Stimulated activated CD4-positive, alpha-beta T cell treated with anti-CD3 and anti-CD28 coated beads, Interleukin-1b, Interleukin-23, amount 100 ng/mL, for 4 hours (primary cell): ENCODE results near the gene ARHGEF17.
"Not testable (repeated sequence)": the region's sequence is repeated elsewhere in the genome, so short reads cannot be mapped to it uniquely, and the experiment has no call there.

Experiments used
- DNase-seq, 2 donors: peaks; one replicate each; pipeline ENCODE4 v3.0.0-alpha.2; 2020; ENCODE audit warnings: low read depth in 2 of 2

The ARHGEF17 gene

DNA sequence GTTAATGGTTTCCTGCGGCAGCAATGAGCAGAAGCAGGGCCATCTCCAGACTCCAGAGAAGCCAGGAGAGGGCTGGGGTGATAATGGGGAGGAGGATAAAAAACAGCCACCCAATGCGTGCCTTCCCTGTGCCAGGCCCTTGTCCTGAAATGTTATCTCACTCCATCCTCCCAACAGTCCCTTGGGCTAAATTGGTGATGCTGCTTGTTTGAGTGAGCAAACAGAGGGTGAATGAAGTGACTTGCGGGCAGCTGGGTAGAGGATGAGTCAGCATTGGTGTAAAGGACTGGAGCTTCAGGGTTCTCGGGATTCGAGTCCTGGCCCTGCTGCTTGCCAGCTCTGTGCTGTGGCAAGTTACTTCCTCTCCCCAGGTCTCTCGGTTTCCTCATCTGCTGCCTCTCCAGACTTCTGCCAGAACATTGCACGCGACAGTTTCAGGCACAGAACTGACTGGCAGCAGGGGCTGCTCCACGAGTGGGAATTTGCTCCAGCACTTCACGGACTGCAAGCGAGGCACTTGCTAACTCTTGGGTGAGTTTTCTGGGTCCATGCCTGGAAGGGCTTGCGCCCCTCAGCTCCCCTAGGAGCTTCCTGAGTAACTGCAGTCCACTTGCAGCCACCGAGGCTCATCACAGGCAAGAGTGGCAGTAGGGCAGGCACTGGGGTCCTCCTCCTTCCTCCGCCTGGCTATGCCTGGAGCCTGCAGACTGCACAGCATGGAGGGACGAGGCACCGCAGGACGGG lies 36.0 kb upstream of the ARHGEF17 start, which contains the start of gene P2RY6:
Gene P2RY6 (plus strand): TSS at position 403 of the 744 bp plus-strand sequence. CDS start 24,181 bp downstream, outside the sequence.
- DNase-seq = no peak

DNA sequence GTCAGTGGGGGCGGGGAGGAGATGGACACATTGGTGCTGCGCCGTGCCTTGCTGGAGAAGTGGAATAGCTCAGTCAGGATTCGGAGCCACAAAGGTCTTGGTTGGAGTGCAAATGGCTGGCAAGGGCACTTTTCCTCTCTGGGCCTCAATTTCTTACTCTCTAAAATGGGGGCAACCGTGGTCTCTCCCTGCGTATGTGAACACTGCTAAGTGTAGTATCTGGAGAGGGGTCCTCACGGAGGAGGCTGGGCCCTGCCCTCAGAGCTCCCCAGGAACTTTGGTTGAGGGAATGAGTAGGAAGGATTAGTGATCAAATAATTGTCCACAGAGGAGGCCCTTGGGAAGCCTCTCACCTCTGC lies 35.4 kb upstream of the ARHGEF17 start:
- DNase-seq = no peak

DNA sequence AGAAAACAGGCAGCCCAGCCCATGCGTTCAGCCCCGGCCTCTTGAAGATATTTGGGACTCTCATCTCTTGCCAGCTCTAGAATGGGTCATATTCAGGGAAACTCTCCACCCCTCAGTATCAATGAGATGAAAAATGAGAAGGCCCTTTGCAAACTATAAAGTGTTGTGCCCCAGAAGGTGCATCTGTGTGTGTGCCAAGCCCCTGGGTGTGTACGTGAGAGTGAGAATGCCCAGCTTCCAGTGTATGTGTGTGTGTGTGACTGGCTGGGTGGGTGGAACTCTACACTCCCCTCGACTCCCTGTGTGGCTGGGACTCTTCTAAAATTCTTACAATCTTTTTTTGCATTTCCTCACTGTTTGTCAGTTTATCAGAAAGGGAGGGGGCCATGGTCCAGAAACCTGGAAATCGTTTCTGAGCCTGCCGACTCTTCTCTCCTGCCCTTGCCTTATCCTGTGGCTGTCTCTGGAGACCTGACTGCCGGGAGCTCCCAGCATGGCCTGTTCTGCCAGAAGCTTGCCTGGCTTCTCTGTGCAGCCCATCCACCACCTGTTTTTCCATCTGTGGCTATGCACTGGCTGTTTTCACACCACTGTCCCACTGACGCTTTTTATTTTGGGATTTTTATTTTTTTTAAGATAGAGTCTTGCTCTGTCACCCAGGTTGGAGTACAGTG lies 34.7 kb upstream of the ARHGEF17 start:
- DNase-seq = no peak

DNA sequence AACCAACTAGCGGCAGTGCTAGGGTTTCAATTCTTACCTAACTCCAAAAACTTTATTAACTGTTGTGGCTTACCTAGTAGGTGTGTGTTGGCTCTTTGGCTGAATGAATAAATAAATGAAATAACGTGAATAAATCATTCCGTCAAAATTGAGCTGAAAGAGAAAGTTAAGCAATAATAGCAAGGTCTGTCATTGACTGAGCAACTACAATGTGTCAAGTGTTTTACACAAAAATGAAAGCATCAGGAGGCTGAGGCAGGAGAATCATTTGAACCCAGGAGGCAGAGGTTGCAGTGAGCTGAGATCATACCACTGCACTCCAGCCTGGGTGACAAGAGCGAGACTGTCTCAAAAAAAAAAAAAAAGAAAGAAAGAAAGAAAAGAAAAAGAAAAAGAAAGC lies 33.9 kb upstream of the ARHGEF17 start:
- DNase-seq = not testable (repeated sequence)

DNA sequence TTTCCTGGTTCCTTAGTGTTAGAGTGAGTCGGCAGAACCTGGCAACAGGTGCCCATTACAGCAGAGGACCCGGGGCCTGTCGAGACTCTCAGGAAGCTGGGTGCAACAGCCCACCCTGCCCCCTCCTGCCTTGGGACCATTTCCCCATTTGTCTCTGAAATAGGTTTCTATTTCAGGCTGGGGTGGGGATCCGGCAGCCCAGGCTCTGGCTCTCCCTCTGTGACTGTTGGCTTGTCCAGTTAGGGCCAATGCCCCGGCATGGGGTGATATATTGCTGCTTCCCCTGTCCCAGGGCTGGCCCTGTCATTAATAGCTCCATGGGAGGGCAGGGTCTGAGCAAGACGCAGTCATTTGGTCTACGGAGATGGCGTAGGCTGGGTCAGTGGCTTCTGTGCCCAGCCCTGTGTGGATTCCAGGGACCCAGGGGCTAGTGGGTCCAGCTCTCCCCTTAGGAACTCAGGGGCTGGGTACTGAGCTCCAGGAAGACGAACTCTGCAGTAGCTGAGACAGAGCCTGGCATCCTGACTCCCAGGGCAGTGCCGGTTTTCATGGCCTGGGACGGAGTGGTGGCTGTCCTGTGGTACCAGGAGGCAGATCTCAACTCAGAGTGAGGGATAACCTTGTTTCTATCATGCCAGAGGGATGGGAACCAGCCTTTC lies 33.2 kb upstream of the ARHGEF17 start:
- no peak for DNase-seq

DNA sequence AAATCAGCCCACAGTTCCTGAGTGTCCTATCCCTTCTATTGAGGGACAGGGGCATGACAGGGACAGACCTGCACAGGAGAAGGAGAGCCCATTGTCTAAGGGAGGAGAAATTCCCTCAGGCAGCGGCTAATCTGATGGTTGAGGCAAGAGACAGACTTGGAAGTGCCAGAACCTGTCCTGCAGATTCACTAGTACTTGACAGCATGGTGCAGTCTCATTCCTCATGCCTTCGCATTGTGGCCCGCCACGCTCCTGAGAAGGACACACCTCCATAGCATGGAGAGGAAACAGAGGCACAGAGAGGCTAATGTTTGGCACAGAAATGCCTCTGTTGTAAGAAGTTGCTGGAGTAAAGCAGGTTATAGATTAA lies 32.7 kb upstream of the ARHGEF17 start:
- no peak for DNase-seq

DNA sequence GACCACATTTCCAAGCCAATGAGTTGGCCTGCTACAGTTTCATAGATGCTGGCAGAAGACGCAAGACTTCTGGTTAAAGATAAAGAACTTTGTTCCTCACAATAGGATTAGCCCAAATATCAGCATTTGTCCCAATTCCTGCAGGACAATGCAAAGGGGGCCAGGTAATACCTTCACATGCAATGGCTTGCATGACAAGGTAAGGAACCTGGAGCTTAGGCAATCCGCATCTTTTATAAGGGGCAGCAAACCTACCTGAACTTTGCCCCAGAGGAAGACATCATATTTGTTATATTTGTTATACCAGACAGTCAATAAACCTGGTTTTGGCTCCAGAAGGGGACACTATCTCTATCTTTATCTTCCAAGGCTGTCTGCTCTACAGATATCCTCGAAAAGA lies 30.6 kb upstream of the ARHGEF17 start:
- no peak for DNase-seq

DNA sequence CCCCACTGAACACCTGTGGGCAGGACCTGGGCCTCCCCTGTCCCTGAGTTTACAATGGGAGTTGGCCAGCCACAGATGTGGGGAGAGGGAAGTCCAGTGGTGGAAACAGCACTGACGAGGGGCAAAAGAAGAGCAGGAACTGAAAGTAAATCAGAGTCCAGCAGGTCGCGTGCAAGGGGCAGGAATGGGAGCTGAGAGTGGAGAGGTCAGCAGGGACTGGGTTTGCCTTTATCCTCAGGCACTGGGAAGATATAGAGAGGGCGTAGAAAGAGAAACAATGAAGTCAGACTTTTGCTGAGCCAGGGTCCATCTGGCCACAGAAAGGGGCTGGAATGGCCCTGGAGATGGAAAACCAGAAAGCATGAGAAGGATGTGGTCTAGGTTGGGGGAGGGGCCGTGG lies 27.4 kb upstream of the ARHGEF17 start:
- no peak for DNase-seq

DNA sequence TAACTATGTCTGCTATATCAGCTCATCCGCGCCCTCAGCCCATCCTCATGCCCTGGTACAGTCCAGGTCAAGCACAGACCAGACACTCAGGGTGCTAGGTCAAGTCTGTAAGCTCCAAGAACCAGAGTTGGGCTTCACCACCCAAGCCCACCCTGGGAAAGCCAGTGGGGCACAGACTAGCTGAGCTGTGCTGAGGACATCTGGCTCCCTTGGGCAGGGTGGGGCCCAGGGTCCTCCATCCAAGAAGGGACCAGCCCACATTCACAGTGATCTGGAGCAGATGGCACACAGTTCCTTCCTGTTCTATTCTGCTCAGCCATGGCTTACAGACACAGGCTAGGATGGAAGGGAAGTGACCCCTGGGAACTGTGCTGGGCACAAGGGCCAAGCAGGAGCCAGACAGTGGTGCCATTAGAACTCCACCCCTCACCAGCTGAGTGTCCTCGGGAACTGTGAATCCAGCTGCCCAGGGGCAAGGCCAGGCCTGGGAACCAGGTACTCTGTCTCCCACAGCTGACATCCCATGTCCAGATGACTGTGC lies 26.8 kb upstream of the ARHGEF17 start:
- DNase-seq = no peak

DNA sequence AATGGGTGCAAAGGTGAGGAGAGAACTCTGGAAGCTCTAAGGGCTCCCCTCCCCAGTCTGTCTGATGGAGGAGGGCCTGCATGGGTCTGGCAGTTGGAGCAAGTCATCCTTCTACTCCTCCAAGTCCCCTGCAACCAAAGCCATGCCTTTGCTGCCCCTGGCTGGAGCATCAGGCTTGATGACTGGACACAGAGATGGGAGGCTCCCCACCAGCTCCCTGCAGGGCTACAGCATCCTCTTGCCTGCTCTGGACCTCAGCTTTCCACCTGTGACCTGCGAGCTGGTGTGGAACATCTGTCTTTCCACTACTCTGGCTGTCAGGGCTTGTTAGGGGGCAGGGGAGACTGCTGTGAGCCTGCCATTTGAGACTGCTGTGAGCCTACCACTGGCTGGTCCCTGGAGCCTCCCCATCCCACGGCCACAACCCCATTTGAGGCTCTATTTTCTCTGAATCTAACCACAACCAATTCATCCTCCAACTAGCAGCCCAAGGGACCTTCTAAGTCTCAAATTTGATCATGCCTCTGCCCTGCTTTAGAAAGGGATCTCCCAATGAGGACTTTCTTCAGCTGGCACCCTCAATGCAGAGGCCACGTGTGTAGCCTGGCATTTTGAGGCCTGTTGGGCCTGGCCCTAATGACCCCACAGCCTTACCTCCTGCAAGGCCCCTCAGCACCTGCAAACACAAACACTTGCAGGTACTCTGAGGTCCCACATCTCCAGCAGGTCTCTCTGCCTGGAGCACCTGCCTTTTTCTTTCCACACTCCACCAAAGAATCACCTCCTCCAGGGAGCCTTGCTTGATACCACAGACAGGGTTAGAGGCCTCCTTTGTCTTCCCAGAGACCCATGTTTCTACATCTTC lies 26.0 kb upstream of the ARHGEF17 start:
- no peak for DNase-seq

DNA sequence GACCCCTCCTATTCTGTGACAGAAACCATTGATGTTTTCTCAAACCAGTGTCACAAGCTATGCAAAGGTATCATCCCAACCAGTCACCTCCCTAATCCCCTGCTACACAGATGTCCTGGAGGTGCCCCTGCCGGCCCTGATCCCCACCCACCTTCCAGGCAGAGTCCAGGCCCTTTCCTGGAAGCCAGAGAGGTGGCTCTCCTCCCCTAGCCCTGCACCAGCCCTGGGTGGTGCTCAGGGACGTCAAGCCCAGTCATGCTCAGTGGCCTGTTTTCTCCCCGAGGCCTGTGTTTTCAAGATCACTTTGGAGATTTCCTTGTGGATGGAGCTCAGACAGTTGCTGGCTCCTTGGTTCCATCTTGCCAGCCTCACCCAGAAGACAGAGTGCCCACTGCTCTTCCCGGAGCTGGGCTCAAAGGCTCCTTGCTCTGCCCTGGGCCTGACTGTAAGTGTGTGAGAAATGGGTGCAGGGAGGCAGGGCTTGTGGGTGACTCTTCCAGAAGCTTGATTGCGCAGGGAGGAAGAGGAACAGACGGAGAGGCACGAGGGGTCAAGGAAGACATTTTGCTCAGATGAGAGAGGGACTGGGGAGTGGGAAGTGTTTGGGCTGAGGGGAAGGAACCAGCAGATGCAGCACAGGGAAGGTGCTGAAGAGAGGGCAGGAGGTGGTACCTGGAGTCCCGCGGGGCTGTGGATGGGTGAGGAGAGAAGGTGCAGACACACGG lies 24.6 kb upstream of the ARHGEF17 start:
- DNase-seq = no peak

DNA sequence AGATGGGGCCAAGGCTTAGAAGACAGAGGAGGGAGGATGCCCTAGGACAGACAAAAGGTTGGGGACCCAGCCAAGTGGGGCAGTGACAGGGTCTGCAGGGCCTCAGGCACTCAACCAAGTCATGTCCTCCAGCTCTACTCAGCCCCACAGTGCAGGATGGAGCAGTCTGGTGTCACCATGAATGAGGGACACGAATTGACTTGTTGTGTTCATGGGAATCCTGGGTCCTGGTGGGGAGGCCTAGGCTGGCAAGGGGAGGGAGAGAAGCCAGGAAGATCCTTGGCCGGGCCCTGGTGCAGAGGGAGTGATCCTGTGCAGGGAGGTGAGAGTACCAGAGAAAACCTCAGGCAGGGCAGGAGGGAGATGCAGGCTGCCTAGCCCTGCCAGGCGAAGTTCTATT lies 24.0 kb upstream of the ARHGEF17 start:
- DNase-seq = no peak

DNA sequence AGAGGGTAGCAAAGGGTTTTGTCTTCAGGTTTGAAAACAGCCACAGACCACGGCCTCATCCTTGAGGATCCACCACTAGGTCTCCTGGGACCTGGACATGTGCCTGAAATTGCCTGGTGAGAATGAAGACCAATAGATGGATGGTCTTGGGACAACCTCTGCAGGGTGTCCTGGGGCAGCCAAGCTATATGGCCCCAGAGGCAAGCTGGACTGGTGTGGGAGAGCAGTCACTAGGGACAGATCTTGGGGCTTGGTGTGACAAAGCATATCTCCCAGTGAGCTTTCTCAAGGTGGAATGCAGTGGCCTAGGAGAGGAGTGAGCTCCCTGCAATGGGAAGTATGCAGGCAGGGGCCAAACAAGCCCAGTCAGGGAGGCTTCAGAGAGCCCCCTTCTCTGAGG lies 22.4 kb upstream of the ARHGEF17 start:
- DNase-seq = no peak

DNA sequence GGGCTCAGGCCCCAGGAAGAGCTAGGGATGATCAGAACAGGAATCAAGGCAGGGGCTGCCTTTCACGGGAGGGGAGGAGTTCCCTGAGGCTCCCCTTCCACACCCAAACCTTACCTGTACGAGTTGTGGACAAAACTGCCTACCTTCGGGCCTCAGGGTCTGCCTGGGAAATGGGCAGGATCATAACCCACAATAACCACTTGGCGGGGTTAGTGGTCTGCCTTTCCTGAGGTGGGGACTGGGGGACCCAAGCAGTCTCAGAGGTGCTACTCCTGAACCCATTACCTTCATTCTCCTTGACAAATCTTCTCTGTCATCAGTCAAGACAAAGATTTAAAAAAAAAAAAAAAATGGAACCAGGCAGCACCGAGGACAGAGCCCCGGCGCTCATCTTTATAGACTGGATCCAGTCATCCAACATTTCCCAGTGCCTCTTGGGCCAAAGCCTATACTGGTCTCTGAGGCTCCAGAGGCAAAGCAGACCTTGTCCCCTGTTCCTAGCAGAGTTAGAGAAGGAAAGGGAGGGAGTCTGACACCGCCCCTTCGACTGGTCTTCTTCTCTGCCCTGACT lies 21.8 kb upstream of the ARHGEF17 start:
- no peak for DNase-seq

DNA sequence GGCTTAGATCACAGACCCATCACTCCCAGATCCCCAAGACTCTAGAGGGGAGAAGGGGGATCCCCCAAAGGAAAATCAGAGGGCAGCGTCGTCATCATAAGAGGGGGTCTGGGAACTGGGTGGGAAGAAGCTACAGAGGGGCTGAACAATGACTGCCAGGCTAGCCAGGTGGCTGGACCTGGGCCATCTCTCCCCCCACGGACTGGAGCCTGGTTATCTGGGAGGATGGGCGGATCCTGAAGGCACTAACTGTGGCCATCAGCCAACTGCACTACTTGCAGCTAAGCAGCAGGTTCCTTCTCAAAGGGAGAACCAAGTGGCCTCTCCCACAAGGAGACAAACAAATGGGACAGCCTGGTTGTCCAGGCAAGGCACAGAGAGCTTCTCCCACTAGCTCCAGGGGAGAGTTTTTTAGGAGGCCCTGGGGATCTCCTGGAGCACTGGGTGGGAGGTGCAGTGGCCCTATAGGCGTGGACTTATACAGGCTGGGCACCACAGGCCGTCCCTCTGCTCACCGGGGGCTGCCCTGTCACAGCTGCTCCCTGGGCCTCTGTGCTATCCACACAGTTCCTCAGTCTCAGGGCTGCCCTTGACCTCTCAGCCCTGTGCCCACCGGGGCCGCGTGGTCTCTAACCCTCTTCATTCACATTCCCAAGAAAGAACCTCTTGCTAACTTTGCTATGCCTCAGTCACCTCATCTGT lies 20.5 kb upstream of the ARHGEF17 start:
- no peak for DNase-seq

DNA sequence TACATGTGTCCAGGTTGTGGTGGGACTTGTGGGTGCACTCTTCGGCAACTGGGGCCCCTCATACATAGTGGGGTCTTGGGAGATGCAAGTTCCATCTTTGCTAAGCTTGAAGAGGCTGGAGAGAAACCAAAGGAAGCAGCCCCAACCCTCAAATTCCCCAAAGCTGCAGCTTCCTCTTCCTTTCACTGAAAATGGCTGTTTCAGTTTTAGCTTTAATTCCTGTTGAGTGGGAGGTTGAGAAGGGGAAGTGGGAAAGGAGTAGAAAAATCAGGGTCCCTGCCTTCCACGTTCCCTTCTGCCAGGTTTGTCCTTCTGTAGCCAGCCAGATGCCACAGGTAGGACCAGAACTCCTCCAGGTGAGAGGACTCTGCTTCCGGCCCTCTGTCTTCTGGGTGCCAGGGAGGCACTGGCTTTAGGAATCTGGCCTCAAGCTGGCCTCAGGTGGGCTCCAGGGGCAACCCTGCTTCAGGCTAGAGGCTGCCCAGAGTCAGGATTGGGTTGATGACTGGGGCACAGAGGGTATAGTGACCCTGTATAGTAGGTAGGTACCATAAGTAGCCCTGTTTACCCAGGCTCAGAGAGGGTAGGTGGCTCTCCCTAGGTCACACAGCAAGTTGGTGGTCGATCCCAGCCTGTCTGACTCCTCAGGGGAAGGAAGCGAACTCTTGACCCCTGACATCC lies 19.7 kb upstream of the ARHGEF17 start:
- no peak for DNase-seq

DNA sequence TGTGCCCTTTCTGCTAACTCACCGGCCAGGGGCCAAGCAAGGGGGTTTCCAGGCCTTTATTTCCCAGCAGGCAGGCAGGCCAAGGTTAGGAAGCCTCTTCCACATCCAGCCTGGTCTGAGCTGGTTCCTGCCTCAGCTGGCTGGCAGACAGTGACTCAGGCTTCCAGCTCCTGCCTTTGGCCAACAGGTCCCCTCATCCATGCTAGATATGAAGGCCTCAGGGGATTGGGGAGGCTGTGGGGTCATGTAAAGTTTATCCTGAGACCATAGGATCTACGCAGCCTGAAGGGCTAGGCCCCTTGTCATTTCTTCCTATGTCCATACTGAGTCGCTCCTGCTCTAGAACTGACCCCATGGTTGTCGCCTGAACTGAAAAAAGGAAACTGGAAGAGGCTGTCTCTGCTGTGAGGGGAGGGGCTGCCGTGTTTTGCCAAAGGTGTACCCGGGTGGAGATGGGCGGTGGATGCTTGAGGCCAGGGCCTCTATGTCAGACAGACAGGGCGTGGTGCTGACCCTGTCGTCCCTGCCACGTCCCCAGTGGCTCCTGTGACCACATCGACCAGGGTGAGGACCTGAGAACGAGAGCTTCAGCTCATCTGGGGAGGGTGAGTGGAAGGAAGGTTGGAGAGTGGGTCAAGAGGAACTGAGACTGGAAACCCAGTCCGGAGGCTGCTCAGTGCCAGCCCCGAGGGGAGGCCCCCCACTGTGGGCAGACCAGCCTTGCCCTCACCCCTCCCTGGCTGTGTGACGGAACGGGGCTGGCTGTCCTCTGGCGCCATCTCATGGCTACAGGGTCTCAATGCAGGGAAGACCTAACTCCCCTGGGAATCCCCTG lies 19.0 kb upstream of the ARHGEF17 start:
- peak; percentile 17 to 23 for DNase-seq

DNA sequence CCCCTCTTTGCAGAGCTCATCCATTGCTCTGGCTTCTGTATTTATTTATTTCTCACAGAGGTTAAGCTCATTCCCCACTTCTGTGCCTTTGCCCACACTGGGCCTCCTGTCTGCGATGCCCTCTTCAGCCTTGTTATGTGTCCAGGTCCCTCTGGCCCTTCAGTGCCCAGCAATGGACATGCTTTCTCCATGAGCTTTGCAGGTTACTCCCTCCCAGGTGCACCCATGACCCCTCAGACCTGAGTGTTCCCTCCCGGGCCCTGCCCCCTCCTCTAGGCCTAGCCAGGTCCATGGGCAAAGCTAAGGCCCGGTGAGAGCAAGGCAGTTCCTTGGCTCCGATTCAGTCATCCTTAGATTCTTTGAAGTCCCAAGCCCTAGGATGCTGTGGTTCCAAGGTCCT lies 17.5 kb upstream of the ARHGEF17 start:
- no peak for DNase-seq

DNA sequence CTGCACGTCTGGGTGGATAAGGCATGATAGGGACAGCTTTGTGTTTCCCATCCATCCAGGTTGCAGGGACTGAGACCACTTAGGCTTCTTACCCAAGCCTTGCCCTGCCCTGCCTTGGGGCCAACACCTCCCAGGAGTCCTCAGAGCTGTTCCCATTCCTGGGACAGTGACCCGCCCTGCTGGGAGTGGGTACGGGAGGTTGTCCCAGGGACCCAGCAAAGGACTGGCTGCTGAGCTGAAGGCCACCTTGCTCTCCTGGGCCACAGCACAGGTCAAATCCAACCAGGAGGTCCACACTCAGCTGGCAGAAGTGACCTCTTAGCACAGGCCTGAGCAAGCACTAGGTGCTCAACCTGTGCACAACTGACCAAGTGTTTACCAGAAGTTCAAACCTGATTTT lies 16.9 kb upstream of the ARHGEF17 start:
- DNase-seq = no peak
